Bronchial epithelial cell (primary cell): Measurements from ENCODE around the gene TM2D3. TPM values are rescaled to one million over a fixed set of nuclear protein-coding genes. Genes with fewer than 3 reads are reported as not detected.

Experiments used
- DNase-seq: peaks from one replicate; pipeline ENCODE4 v3.0.0-alpha.2; 2010; ENCODE audit warnings: low read depth
- FAIRE-seq: peaks from 2 replicates; lab custom pipeline; 2011; peaks lifted over from hg19 to GRCh38; lab: Jason Lieb, UNC
- H3K27me3 ChIP-seq: 2 replicates; pipeline ENCODE4 v1.5.1; 2011; ENCODE audit warnings: low read length; ENCODE audit not compliant: control insufficient read depth, insufficient read depth
- H3K36me3 ChIP-seq: 2 replicates; pipeline ENCODE4 v1.5.1; 2011; ENCODE audit warnings: low read length; ENCODE audit not compliant: control insufficient read depth, insufficient read depth
- H3K4me3 ChIP-seq: 2 replicates; pipeline ENCODE4 v1.5.1; 2011; ENCODE audit warnings: mild to moderate bottlenecking, low read depth, low read length, control low read depth
- total RNA-seq: library from RNA; depleted of rRNA; stranded (reverse); fragments of >200 nt; gene quantifications from 2 replicates; pipeline ENCODE4 v1.2.1, GENCODE V29; 2014
- TF ChIP-seq, protein P1 (sequence below): IDR thresholded peaks from 2 replicates; pipeline ENCODE4 v1.5.1; 2011; ENCODE audit warnings: mild to moderate bottlenecking, moderate library complexity, low read length, control low read depth, inconsistent platforms; ENCODE audit not compliant: insufficient read depth, severe bottlenecking

The TM2D3 gene
- total RNA-seq, 1 donor from 2014 or later: 21.6 TPM

DNA sequence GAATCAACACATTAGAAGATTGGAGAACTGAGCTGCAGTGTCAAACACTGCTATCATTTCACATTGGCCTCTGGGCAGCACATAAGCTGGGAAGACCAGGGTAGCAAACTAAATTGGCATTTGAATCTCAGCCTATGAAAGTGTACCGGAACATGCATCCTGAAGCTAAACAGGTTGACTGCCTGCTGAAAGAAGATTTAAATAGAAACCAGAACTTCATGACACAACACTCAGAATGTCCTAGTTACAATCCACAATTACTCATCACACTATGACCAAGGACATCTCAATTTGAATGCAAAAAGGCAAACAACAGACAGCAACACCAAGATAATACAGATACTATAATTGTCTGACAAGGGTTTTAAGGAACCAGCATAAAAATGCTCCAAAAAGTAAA, 26.2 kb downstream of the TM2D3 start:
- peak; percentile 26 for DNase-seq

DNA sequence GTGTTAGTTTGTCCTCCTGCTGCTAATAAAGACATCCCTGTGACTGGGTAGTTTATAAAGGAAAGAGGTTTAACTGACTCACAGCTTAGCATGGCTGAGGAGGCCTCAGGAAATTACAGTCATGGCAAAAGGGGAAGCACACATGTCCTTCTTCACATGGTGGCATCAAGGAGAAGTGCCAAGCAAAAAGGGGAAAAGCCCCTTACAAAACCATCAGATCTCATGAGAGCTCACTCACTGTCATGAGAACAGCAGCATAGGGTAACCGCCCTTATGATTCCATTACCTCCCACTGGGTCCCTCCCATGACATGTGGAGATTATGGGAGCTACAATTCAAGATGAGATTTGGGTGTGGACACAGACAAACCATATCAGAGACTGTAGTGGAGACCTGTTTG, 27.0 kb downstream of the TM2D3 start:
- Histone ChIP-seq H3K4me3 (no peak overlapping the region), H3K27me3 (no peaks in the 10 kb centered on the region), H3K36me3 (no peaks in the 10 kb centered on the region)
- FAIRE-seq: no peak
- TF ChIP-seq, protein P1, sequence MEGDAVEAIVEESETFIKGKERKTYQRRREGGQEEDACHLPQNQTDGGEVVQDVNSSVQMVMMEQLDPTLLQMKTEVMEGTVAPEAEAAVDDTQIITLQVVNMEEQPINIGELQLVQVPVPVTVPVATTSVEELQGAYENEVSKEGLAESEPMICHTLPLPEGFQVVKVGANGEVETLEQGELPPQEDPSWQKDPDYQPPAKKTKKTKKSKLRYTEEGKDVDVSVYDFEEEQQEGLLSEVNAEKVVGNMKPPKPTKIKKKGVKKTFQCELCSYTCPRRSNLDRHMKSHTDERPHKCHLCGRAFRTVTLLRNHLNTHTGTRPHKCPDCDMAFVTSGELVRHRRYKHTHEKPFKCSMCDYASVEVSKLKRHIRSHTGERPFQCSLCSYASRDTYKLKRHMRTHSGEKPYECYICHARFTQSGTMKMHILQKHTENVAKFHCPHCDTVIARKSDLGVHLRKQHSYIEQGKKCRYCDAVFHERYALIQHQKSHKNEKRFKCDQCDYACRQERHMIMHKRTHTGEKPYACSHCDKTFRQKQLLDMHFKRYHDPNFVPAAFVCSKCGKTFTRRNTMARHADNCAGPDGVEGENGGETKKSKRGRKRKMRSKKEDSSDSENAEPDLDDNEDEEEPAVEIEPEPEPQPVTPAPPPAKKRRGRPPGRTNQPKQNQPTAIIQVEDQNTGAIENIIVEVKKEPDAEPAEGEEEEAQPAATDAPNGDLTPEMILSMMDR: no peak
- no peak for DNase-seq

More for the DNA sequence above, 26.2 kb downstream of the TM2D3 start:
- FAIRE-seq: no peak
- Histone ChIP-seq H3K36me3 (no peaks in the 10 kb centered on the region), H3K27me3 (no peaks in the 10 kb centered on the region), H3K4me3 (no peak overlapping the region)
- TF ChIP-seq, protein P1: no peak

DNA sequence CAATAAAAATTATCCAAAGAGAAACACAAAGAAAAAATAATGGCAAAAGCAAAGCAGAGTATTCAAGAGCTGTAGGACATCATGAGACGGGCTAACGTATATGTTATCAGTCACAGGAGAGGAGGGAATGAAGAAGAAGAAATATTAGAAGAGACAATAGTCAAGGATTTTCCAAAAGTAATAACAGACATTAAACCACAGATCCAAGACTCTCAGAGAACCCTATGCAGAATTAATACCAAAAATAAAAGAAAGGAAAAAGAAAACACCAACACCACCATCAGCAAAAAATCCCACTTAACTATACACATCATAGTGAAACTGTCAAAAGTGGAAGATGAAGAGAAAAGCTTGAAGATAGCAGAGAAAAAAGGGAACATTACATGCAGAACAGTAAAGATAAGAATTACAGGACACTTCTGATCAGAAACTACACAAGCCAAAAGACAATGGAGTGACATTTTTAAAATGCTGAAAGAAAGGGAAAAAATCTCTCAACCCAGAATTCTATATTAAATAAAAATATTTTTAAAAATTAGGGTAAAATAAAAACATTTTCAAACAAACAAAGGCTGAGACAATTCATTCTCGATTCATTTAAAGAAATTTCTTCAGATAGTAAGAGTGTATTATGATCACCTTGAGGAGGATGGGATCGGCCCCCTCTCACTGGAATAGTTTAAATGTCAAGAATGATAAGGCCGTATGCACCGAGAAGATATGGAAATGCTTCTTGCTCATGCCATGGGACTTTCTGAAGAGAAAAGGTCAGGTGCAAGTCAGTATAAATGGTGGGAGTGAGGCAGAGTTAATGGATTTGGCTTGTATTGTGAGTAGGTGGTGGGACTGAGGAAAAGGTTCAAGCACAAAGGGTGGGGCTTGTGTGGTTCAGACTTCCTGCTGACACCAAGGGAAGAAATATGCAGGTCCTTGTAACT, 28.5 kb downstream of the TM2D3 start:
- DNase-seq (no peak), FAIRE-seq (no peak)
- Histone ChIP-seq H3K27me3 (no peaks in the 10 kb centered on the region), H3K36me3 (no peaks in the 10 kb centered on the region), H3K4me3 (no peak overlapping the region)
- TF ChIP-seq, protein P1: no peak

DNA sequence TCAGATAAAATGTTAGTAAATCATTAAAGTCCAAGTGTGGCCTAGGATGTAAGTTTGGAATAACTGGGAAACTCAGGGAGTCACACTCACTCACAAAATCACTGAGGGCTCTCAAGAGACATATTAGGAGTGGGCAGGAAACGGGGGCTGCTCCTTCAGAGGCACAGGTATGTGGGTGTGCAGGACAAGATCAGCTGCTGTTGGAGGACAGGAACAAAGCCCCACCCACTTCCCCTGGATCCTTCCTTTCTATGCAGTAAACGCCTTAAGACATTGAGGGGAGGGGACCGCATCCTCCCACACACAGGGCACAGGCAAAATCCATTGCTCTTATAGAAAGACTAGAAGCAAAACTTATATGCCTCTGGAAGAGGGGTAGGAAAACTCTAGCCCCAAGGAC, 30.2 kb downstream of the TM2D3 start:
- Histone ChIP-seq H3K27me3 (no peaks in the 10 kb centered on the region), H3K4me3 (no peak overlapping the region), H3K36me3 (no peaks in the 10 kb centered on the region)
- TF ChIP-seq, protein P1: no peak
- DNase-seq (no peak), FAIRE-seq (no peak)

- FAIRE-seq (no peak), DNase-seq (no peak)
- TF ChIP-seq, protein P1: no peak
- Histone ChIP-seq H3K27me3 (no peaks in the 10 kb centered on the region), H3K36me3 (no peaks in the 10 kb centered on the region), H3K4me3 (no peak overlapping the region)
Measured at GRCh38 chr15:101620671-101621070, 31.5 kb downstream of the TM2D3 start.
